ENCODE results near the gene MEIKIN.

The MEIKIN gene

DNA sequence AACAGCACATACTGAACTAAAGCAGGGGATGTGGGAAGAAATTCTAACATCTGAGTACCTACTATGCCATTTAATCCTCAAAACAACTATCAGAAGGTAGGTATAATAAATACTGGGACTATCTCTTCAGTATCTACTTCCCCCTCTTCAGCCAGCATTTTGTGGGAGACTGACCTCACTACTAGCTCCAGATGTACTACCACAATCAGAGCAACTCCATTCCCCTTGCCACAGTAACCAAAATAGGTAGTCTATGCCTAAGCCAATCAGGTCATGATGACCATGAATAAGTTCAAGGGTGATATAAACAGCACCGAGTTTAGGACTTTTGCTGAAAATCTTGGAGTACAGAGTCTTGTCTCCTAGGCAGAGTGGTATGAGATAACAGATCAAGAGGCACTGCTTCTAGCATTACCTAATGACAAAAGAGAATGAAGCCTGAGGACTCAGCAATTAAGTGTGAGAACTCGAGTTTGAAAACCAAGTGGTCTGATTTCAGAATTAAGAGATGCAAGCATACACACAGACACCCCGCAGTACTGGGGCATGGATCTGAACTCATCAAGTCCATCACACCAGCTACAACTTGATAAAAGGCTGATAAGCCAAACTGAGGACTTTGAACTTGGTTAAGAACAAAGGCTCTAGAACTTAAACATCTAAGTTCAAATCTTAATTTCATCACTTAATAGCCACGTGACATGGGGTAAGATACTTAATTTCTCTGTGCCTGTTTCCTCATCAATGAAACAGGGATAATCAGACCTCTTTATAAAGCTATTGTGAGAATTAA is 158.4 kb downstream of the MEIKIN start:
- TF ChIP-seq CEBPB (IDR thresholded peaks at IDR 0.05) (no peak), ZBTB7A (IDR thresholded peaks at IDR 0.05; ENCODE audit: low read depth) (no peak), RAD21 (IDR thresholded peaks at IDR 0.05; ENCODE audit: low read depth) (no peak), NFIC (IDR thresholded peaks at IDR 0.05) (no peak)
- TF ChIP-seq, protein P1, sequence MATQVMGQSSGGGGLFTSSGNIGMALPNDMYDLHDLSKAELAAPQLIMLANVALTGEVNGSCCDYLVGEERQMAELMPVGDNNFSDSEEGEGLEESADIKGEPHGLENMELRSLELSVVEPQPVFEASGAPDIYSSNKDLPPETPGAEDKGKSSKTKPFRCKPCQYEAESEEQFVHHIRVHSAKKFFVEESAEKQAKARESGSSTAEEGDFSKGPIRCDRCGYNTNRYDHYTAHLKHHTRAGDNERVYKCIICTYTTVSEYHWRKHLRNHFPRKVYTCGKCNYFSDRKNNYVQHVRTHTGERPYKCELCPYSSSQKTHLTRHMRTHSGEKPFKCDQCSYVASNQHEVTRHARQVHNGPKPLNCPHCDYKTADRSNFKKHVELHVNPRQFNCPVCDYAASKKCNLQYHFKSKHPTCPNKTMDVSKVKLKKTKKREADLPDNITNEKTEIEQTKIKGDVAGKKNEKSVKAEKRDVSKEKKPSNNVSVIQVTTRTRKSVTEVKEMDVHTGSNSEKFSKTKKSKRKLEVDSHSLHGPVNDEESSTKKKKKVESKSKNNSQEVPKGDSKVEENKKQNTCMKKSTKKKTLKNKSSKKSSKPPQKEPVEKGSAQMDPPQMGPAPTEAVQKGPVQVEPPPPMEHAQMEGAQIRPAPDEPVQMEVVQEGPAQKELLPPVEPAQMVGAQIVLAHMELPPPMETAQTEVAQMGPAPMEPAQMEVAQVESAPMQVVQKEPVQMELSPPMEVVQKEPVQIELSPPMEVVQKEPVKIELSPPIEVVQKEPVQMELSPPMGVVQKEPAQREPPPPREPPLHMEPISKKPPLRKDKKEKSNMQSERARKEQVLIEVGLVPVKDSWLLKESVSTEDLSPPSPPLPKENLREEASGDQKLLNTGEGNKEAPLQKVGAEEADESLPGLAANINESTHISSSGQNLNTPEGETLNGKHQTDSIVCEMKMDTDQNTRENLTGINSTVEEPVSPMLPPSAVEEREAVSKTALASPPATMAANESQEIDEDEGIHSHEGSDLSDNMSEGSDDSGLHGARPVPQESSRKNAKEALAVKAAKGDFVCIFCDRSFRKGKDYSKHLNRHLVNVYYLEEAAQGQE (IDR thresholded peaks at IDR 0.05; ENCODE audit: low read depth), result no peak
- TF ChIP-seq, protein P2, sequence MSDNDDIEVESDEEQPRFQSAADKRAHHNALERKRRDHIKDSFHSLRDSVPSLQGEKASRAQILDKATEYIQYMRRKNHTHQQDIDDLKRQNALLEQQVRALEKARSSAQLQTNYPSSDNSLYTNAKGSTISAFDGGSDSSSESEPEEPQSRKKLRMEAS (IDR thresholded peaks at IDR 0.05), result no peak

DNA sequence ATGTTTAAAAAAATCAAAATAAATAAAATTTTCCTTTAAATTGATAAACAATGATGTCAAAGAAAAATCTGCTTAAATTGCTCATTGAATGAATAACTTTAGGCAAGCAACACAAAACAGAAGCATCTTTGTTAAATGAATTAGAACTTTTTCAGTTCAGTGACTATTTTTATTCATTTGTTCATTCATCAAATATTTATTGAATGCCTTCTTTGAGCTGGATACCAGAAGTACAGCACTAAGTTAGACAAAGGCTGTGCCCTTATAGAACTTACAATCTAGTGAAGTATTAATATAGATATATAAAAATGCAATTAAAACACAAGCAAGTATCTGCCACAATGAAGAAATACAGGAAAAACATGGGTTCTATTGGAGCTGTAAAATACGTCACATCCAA is 159.4 kb downstream of the MEIKIN start:
- TF ChIP-seq YY1 (IDR thresholded peaks at IDR 0.05; ENCODE audit: low read depth) (no peak), TAF1 (IDR thresholded peaks at IDR 0.05; ENCODE audit: low read depth) (no peak), CREB1 (IDR thresholded peaks at IDR 0.05; ENCODE audit: low read depth) (no peak), TCF12 (IDR thresholded peaks at IDR 0.05; ENCODE audit: low read depth) (no peak), FOXM1 (IDR thresholded peaks at IDR 0.05; ENCODE audit: borderline replicate concordance, low read depth) (no peak), TEAD4 (IDR thresholded peaks at IDR 0.05) (no peak), NFIC (IDR thresholded peaks at IDR 0.05) (no peak), ZBTB7A (IDR thresholded peaks at IDR 0.05; ENCODE audit: low read depth) (no peak), RAD21 (IDR thresholded peaks at IDR 0.05; ENCODE audit: low read depth) (no peak), EGR1 (IDR thresholded peaks at IDR 0.05) (no peak), CEBPB (IDR thresholded peaks at IDR 0.05) (no peak), EP300 (IDR thresholded peaks at IDR 0.05; ENCODE audit: borderline replicate concordance) (no peak)
- TF ChIP-seq, protein P2 (IDR thresholded peaks at IDR 0.05), result no peak
- TF ChIP-seq, protein P1 (IDR thresholded peaks at IDR 0.05; ENCODE audit: low read depth), result no peak
- TF ChIP-seq, protein P3, sequence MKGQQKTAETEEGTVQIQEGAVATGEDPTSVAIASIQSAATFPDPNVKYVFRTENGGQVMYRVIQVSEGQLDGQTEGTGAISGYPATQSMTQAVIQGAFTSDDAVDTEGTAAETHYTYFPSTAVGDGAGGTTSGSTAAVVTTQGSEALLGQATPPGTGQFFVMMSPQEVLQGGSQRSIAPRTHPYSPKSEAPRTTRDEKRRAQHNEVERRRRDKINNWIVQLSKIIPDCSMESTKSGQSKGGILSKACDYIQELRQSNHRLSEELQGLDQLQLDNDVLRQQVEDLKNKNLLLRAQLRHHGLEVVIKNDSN (IDR thresholded peaks at IDR 0.05), result no peak

DNA sequence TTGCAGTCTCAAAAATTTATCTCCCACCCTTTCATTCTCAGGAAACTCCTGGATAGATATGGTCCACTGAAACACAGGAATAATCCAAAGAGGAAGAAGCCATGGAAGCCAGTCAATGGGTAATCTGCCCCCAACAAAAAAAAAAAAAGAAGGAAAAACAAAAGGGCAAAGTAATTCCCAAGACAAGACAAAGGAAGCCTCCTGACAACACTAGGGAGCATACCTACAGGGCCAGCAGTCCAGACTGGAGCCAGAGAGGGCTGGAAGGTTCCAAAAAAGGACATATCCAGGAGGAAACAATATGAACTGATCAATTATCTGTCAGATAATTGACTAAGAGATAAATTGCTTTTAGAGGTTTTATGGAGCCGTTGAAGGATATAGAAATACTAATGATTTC is 161.6 kb downstream of the MEIKIN start:
- TF ChIP-seq EP300 (IDR thresholded peaks at IDR 0.05; ENCODE audit: borderline replicate concordance) (no peak), ZBTB7A (IDR thresholded peaks at IDR 0.05; ENCODE audit: low read depth) (no peak), CEBPB (IDR thresholded peaks at IDR 0.05) (no peak), TAF1 (IDR thresholded peaks at IDR 0.05; ENCODE audit: low read depth) (no peak), FOXM1 (IDR thresholded peaks at IDR 0.05; ENCODE audit: borderline replicate concordance, low read depth) (no peak), YY1 (IDR thresholded peaks at IDR 0.05; ENCODE audit: low read depth) (no peak), NFIC (IDR thresholded peaks at IDR 0.05) (no peak), TCF12 (IDR thresholded peaks at IDR 0.05; ENCODE audit: low read depth) (no peak), CREB1 (IDR thresholded peaks at IDR 0.05; ENCODE audit: low read depth) (no peak)
- TF ChIP-seq, protein P3 (IDR thresholded peaks at IDR 0.05), result no peak

DNA sequence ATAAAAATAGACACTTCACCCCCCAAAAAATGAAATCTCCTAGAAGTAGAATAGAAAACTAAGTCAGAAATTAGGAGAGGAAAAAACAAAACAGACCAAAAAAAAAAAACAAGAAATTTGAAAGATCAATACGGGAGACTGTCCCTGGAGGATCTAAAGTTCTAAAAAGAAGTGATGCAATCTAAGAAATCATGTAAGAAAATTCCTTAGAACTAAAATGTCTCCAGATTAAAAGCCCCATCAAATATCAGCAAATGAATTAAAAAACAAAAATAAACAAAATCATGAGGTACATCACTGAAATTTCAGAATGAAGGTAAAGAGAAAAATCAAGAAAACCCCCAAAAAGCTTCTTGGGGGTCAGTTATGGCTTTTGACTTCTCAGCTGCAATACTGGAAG is 162.1 kb downstream of the MEIKIN start:
- TF ChIP-seq TEAD4 (IDR thresholded peaks at IDR 0.05), result no peak
- TF ChIP-seq TAF1 (IDR thresholded peaks at IDR 0.05; ENCODE audit: low read depth), result no peak
- TF ChIP-seq EP300 (IDR thresholded peaks at IDR 0.05; ENCODE audit: borderline replicate concordance), result no peak
- TF ChIP-seq, protein P3 (IDR thresholded peaks at IDR 0.05), result no peak
- TF ChIP-seq YY1 (IDR thresholded peaks at IDR 0.05; ENCODE audit: low read depth), result no peak
- TF ChIP-seq RAD21 (IDR thresholded peaks at IDR 0.05; ENCODE audit: low read depth), result no peak
- no peak for TF ChIP-seq NFIC (IDR thresholded peaks at IDR 0.05)
- TF ChIP-seq FOXM1 (IDR thresholded peaks at IDR 0.05; ENCODE audit: borderline replicate concordance, low read depth), result no peak
- no peak for TF ChIP-seq EGR1 (IDR thresholded peaks at IDR 0.05)
- TF ChIP-seq CREB1 (IDR thresholded peaks at IDR 0.05; ENCODE audit: low read depth), result no peak
- TF ChIP-seq, protein P1 (IDR thresholded peaks at IDR 0.05; ENCODE audit: low read depth), result no peak
- no peak for TF ChIP-seq TCF12 (IDR thresholded peaks at IDR 0.05; ENCODE audit: low read depth)
- TF ChIP-seq ZBTB7A (IDR thresholded peaks at IDR 0.05; ENCODE audit: low read depth), result no peak
- TF ChIP-seq, protein P2 (IDR thresholded peaks at IDR 0.05), result no peak
- no peak for TF ChIP-seq CEBPB (IDR thresholded peaks at IDR 0.05)

Data from Ishikawa (cell line).